Measurements from ENCODE around the gene MROH8. TPM values are rescaled to one million over a fixed set of nuclear protein-coding genes. Genes with fewer than 3 reads are reported as not detected.

MROH8 gene
- total and polyA plus RNA-seq, 2 donors from 2014 or later: 2.4 to 4.4 TPM

- FAIRE-seq: no peak
- TF ChIP-seq, protein P1, sequence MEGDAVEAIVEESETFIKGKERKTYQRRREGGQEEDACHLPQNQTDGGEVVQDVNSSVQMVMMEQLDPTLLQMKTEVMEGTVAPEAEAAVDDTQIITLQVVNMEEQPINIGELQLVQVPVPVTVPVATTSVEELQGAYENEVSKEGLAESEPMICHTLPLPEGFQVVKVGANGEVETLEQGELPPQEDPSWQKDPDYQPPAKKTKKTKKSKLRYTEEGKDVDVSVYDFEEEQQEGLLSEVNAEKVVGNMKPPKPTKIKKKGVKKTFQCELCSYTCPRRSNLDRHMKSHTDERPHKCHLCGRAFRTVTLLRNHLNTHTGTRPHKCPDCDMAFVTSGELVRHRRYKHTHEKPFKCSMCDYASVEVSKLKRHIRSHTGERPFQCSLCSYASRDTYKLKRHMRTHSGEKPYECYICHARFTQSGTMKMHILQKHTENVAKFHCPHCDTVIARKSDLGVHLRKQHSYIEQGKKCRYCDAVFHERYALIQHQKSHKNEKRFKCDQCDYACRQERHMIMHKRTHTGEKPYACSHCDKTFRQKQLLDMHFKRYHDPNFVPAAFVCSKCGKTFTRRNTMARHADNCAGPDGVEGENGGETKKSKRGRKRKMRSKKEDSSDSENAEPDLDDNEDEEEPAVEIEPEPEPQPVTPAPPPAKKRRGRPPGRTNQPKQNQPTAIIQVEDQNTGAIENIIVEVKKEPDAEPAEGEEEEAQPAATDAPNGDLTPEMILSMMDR (IDR thresholded peaks at IDR 0.05; ENCODE audit: borderline replicate concordance, extremely low read depth, insufficient read depth): no peak
- DNase-seq: no peak
- no peak overlapping the region for H3K9ac ChIP-seq (ENCODE audit: low read length in 3 of 3)
- no peaks in the 10 kb centered on the region for H3K9me3 ChIP-seq (ENCODE audit: control insufficient read depth in 2 of 3, insufficient read depth in 1 of 3, low read length in 3 of 3)
- intact Hi-C loops (cut with DNase I): no loop called here
- no peak overlapping the region for H3K27ac ChIP-seq (ENCODE audit: low read depth in 2 of 2, low read length in 2 of 2)
- H3K36me3 ChIP-seq (ENCODE audit: control insufficient read depth in 2 of 3, insufficient read depth in 3 of 3, low read length in 3 of 3): no peaks in the 10 kb centered on the region
- no peaks in the 10 kb centered on the region for H3K4me1 ChIP-seq (ENCODE audit: control insufficient read depth in 2 of 3, insufficient read depth in 2 of 3, low read depth in 1 of 3, low read length in 3 of 3)
- no peak overlapping the region for H3K4me3 ChIP-seq (ENCODE audit: low read length in 3 of 3)
- H3K27me3 ChIP-seq (ENCODE audit: control insufficient read depth, insufficient read depth, low read length): no peaks in the 10 kb centered on the region
Measured at GRCh38 chr20:37123441-37123840, 55.9 kb downstream of the MROH8 start.

DNA sequence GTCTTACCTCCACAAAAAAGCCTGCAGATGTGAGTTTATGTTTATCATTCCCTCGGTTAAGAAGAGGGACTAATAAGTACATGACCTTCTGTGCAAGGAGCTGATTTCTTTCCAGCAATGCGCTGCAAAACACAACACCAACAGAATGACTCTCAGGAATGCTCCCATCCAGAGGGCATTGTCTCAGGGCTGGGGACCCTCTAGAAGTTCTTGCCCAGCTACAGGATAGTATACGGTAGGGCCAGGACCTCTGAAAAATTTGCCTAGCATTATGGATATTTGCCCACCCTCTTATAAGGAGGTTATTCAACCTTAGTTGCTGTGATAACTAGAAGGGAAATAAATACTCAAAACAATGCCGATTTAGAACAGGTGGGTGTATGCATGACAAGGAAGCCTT, 58.9 kb downstream of the MROH8 start:
- Histone ChIP-seq H3K4me1 (ENCODE audit: control insufficient read depth in 2 of 3, insufficient read depth in 2 of 3, low read depth in 1 of 3, low read length in 3 of 3) (no peaks in the 10 kb centered on the region), H3K9me3 (ENCODE audit: control insufficient read depth in 2 of 3, insufficient read depth in 1 of 3, low read length in 3 of 3) (no peaks in the 10 kb centered on the region), H3K36me3 (ENCODE audit: control insufficient read depth in 2 of 3, insufficient read depth in 3 of 3, low read length in 3 of 3) (no peaks in the 10 kb centered on the region), H3K27ac (ENCODE audit: low read depth in 2 of 2, low read length in 2 of 2) (no peak overlapping the region), H3K9ac (ENCODE audit: low read length in 3 of 3) (no peak overlapping the region), H3K4me3 (ENCODE audit: low read length in 3 of 3) (no peak overlapping the region), H3K27me3 (ENCODE audit: control insufficient read depth, insufficient read depth, low read length) (no peaks in the 10 kb centered on the region)
- FAIRE-seq: no peak
- intact Hi-C loops (cut with DNase I): no loop called here
- TF ChIP-seq, protein P1 (IDR thresholded peaks at IDR 0.05; ENCODE audit: borderline replicate concordance, extremely low read depth, insufficient read depth): no peak
- DNase-seq: no peak

GRCh38 chr20:37119356-37120036, 59.9 kb downstream of the MROH8 start:
- Histone ChIP-seq H3K4me1 (ENCODE audit: control insufficient read depth in 2 of 3, insufficient read depth in 2 of 3, low read depth in 1 of 3, low read length in 3 of 3) (no peaks in the 10 kb centered on the region), H3K9ac (ENCODE audit: low read length in 3 of 3) (no peak overlapping the region), H3K9me3 (ENCODE audit: control insufficient read depth in 2 of 3, insufficient read depth in 1 of 3, low read length in 3 of 3) (no peaks in the 10 kb centered on the region), H3K4me3 (ENCODE audit: low read length in 3 of 3) (no peak overlapping the region), H3K27ac (ENCODE audit: low read depth in 2 of 2, low read length in 2 of 2) (no peak overlapping the region), H3K27me3 (ENCODE audit: control insufficient read depth, insufficient read depth, low read length) (no peaks in the 10 kb centered on the region), H3K36me3 (ENCODE audit: control insufficient read depth in 2 of 3, insufficient read depth in 3 of 3, low read length in 3 of 3) (no peaks in the 10 kb centered on the region)
- TF ChIP-seq, protein P1 (IDR thresholded peaks at IDR 0.05; ENCODE audit: borderline replicate concordance, extremely low read depth, insufficient read depth): no peak
- no peak for DNase-seq
- FAIRE-seq: no peak
- intact Hi-C loops (cut with DNase I): no loop called here

- Histone ChIP-seq H3K4me1 (ENCODE audit: control insufficient read depth in 2 of 3, insufficient read depth in 2 of 3, low read depth in 1 of 3, low read length in 3 of 3) (no peaks in the 10 kb centered on the region), H3K27me3 (ENCODE audit: control insufficient read depth, insufficient read depth, low read length) (no peaks in the 10 kb centered on the region), H3K36me3 (ENCODE audit: control insufficient read depth in 2 of 3, insufficient read depth in 3 of 3, low read length in 3 of 3) (no peaks in the 10 kb centered on the region), H3K27ac (ENCODE audit: low read depth in 2 of 2, low read length in 2 of 2) (no peak overlapping the region), H3K4me3 (ENCODE audit: low read length in 3 of 3) (no peak overlapping the region), H3K9ac (ENCODE audit: low read length in 3 of 3) (no peak overlapping the region), H3K9me3 (ENCODE audit: control insufficient read depth in 2 of 3, insufficient read depth in 1 of 3, low read length in 3 of 3) (no peaks in the 10 kb centered on the region)
- FAIRE-seq: no peak
- intact Hi-C loops (cut with DNase I): no loop called here
- TF ChIP-seq, protein P1 (IDR thresholded peaks at IDR 0.05; ENCODE audit: borderline replicate concordance, extremely low read depth, insufficient read depth): no peak
- no peak for DNase-seq
Measured at GRCh38 chr20:37114012-37114411, 65.3 kb downstream of the MROH8 start.

Data from kidney (tissue), 14 donors.